NCI-H2171 (cell line): ENCODE data around the gene DHX30.
"Not testable (repeated sequence)": the region's sequence is repeated elsewhere in the genome, so short reads cannot be mapped to it uniquely, and the experiment has no call there.

ENCODE experiments used
- DNase-seq: peaks from one replicate; lab custom pipeline; 2025; lab: John Stamatoyannopoulos, UW

DHX30 gene

DNA sequence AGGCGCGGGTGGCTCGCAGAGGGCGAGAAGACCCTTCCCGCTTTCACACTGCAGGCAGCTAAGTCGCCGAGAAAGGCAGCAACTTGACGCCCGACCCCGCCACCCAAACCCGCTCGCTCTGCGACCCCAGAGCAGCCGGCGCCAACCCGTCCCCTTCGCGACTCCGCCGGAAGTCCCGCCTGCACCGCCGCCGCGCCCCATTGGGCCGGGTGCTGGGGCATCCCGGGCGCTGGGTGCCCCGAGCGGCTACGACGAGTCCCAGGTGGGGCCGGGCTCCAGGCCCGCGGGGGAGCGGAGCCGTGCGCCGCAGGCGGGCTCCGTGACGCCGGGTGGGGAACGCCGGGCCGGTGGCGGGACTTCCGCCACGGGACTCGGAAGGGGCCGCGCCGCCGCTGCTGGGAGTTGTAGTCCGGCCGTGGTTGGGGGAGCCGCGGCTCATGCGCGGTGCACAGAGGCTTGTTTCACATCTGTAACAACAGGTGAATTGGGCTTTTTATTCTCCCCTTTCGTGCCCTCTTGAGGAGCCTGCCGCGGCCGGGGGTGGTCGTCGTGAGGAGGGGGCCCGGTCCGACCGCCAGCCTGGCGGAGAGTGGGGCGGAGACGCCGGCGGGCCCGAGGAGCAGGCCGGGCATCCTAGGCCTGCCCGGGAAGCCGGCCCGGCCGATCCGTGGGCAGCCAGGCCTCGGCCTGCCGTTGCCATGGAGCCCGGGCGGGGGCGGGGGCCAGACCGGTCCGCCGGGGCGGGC, at the start of gene DHX30:
Gene DHX30, plus strand, starts transcription at position 405 of the 746 bp plus-strand sequence. CDS start 7,546 bp downstream, outside the sequence.
- DNase-seq = peak; percentile 79

GRCh38 chr3:47758261-47759025, 44.5 kb upstream of the DHX30 start:
- no peak for DNase-seq

GRCh38 chr3:47760207-47760606, 42.7 kb upstream of the DHX30 start:
- DNase-seq = not testable (repeated sequence)

DNA sequence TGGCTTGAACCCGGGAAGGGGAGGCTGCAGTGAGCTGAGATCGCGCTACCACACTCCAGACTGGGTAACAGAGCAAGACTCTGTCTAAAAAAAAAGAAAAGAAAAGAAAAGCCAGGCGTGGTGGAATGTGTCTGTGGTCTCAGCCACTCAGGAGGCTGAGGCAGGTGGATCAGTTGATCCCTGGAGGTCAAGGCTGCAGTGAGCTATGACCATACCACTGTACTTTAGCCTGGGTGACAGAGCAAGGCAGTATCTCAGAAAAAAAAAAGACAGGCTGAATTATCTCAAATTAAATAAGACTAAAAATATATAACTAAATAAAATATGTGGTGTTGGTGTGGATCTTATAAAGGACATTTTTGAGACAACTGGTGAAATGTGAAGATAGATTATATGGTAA, 41.9 kb upstream of the DHX30 start:
- DNase-seq = no peak

DNA sequence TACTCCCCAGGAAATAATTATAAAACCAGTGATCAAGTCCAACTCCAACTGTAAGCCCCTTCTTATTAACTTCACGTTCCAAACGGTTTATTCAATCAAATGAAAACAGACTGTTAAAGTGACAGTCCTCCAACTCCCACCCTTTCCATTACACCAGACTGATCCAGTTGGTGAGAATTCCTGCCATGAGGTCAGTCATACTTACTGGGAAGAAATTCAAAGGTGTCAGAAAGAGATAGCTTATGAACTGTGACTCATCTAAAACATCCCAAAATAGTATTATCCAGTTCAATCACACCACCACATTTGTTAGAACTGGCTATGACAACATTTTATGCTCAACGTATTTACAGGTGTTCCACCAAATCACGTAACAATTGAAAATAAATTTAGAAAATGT, 40.7 kb upstream of the DHX30 start:
- no peak for DNase-seq

GRCh38 chr3:47766186-47766585, 36.8 kb upstream of the DHX30 start:
- DNase-seq = no peak

DNA sequence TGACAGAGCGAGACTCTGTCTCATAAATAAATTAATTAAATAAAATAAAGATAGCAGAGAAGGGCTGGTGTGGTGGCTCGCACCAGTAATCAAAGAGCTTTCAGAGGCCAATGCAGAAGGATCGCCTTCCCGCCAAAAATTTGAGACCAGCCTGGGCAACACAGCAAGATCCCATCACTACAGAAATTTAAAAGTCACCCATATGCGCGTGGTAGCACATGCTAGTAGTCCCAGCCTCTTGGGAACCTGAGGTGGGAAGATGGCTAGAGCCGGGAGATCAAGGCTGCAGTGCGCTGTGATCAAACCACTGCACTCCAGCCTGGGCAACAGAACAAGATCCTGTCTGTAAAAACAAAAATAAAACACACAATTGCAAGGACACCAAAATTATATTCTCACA, 30.9 kb upstream of the DHX30 start:
- no peak for DNase-seq

- DNase-seq = no peak
Measured at GRCh38 chr3:47772788-47773187, 30.1 kb upstream of the DHX30 start.

DNA sequence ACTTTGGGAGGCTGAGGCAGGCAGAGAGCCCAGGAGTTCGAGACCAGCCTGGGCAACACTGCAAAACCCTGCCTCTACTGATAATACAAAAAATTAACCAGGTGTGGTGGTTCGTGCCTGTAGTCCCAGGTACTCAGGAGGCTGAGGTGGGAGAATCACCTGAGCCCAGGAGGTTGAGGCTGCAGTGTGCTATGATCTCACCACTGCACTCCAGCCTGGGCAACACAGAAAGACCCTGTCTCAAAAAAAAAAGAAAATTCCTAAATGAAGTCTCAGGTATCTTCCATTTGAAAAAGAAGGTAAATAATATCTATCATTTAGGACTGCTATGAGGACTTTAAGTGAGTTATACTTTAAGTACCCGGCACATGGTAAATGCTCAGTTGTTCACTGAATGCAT, 24.2 kb upstream of the DHX30 start:
- DNase-seq = no peak

- peak; percentile 10 for DNase-seq
Measured at GRCh38 chr3:47780741-47781684, 21.9 kb upstream of the DHX30 start.

DNA sequence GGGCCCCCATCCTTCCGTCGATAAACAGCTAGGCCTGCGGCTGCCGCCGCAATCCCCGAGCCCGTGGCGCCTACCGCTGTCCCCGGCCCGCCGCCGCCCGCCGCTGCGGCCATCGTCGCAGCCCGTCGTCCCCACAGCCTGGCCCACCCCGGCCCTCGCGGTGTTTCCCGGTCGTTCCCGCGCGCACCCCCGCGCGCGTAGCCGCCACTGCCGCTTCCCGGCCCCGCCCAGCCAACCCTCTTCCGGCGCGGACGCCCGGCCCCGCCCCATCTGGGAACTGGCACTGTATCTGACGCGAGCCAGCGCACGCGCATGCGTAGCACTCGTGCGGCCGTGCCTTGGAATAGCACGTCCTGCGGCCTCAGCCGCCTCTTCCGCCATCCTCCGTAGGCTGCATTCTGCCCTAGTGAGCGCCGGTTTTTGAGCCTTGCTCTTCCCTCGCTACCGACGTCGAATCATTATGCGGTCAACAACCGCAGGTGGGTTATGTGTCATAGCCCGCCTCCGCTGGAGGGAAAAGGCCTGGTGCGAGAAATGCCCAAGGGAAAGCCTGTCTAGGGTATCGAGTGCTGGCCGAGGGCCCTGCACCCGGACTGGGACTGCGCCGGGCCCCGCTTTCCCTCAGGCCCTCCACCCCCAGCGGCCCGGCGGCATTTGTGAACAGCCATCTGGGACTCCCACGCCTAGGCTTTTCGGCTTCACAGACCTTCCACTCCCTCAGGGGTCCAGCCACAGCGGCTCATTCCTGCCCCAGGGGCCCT, 21.1 kb upstream of the DHX30 start, which contains the start of gene SMARCC1:
Gene SMARCC1, minus strand, starts transcription at position 209 of the 761 bp plus-strand sequence. Its CDS starts 96 bp downstream, at position 113.
- peak; percentile 87 for DNase-seq

DNA sequence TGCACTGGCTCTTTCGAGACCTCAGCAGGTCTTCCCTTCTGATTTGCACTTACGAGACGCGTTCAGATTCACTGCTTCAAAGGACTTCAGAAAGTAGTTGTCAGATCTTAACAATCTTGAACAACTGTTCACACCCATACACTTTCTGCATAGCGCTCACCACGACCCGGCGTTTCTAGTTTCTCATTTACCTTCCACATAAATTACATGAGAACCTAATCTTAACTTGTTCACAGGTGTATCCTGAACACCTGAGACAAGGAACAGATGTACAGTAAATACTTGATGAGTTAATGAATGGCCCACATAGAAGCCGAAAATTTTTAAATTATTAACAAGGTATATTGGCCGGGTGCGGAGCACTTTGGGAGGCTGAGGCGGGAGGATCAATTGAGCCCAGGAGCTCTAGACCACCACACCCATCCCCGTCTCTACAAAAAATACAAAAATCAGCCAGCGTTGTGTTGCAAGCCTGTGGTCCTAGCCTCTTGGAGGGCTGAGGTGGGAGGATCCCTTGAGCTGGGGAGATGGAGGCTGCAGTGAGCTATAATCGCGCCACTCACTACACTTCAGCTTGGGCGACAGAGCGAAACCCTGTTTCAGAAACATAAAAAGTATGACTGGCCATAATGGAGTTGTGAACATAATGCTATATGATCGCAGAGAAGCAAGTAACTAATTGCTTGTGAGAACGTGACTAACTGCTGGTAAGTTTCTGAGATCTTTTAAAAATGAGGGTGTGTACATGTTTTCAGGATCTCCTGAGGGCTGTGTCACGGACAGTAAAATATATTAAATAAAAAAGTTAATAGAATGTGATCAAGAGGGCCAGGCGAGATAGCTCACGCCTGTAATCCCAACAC, 20.3 kb upstream of the DHX30 start:
- DNase-seq = no peak

GRCh38 chr3:47783673-47784072, 19.3 kb upstream of the DHX30 start:
- no peak for DNase-seq

GRCh38 chr3:47791193-47791855, 11.6 kb upstream of the DHX30 start:
- no peak for DNase-seq

- no peak for DNase-seq
Measured at GRCh38 chr3:47792699-47793098, 10.2 kb upstream of the DHX30 start.

GRCh38 chr3:47794544-47794943, 8.4 kb upstream of the DHX30 start:
- no peak for DNase-seq

DNA sequence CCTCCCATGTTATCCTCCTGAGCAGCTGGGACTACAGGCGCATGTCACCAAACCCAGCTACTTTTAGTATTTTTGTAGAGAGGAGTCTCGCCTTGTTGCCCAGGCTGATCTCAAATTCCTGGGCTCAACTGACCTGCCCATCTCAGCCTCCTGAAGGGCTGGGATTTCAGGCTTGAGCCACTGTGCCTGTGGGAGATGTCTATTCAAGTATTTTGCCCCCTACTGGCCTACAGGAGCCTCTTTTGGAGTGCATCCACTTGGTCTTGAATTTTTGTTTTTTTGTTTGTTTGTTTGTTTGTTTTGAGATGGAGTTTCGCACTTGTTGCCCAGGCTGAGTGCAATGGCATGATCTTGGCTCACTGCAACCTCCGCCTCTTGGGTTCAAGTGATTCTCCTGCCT, 3.2 kb upstream of the DHX30 start:
- DNase-seq = no peak

DNA sequence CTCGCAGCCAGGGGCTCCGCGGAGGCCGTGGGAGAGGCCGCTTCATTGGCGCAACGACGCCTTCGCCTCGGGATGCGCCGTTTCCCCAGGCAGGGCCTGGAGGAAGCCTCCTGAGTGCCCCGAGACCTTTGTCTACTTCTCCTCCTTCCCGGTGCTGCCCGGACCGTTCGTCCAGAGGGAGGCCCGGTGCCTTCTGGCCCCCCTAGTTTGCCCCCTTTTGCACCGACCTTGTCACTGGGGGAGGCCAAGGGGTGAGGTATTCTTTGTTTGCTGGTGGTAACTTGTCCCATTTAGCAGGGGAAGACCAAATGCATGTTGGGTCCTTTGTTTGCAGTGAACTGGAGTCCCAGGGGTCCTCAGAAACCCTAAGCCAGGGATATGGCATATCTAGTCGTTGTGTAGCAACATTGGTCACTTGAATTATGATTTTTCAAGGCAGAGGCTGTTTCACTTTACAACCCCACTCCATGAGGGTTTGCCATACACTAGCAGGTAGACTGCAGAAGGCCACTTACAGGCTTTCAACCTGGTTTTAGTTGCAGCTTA, 615 bp downstream of the DHX30 start:
- no peak for DNase-seq

GRCh38 chr3:47804577-47804976, 1.6 kb downstream of the DHX30 start:
- DNase-seq = no peak
